OCI-LY7 (cell line): ENCODE results near the gene KRT6A.

Source experiments
- EZH2phosphoT487 ChIP-seq: fragments of 200-600 bp; sonication (generic); IDR thresholded peaks from 2 replicates; pipeline ENCODE4 v1.6.1; 2018; ENCODE audit warnings: low read depth, borderline replicate concordance, mild to moderate bottlenecking, mixed run types, antibody characterized with exemption, low read length, moderate library complexity, mixed read lengths
- TF ChIP-seq, protein P1 (sequence below): fragments of 200-600 bp; sonication (generic); conservative IDR thresholded peaks from 2 replicates; pipeline ENCODE4 v1.5.1; 2014; ENCODE audit warnings: mild to moderate bottlenecking, antibody characterized with exemption, low read length, moderate library complexity, mixed read lengths

DNA sequence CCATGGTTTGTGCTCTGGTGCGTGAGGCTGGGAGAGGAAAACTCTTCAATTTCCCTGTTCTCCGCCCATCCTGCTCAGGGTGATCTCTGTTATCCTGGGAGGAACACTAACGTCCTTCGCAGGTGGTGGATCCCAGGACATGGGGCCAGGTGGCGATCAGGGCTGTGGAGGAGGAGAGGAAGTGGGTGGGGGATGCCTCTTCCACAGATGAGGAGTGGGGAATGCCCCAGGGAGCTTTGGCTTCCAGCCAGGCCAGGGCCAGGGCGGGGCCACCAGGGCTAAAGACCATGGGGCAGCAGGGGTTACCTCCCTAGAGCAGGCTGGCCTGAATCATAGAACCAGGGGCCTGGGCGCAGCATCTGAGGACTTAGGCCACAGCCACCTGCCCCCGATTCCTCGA lies 55.5 kb downstream of the KRT6A start:
- TF ChIP-seq, protein P1, sequence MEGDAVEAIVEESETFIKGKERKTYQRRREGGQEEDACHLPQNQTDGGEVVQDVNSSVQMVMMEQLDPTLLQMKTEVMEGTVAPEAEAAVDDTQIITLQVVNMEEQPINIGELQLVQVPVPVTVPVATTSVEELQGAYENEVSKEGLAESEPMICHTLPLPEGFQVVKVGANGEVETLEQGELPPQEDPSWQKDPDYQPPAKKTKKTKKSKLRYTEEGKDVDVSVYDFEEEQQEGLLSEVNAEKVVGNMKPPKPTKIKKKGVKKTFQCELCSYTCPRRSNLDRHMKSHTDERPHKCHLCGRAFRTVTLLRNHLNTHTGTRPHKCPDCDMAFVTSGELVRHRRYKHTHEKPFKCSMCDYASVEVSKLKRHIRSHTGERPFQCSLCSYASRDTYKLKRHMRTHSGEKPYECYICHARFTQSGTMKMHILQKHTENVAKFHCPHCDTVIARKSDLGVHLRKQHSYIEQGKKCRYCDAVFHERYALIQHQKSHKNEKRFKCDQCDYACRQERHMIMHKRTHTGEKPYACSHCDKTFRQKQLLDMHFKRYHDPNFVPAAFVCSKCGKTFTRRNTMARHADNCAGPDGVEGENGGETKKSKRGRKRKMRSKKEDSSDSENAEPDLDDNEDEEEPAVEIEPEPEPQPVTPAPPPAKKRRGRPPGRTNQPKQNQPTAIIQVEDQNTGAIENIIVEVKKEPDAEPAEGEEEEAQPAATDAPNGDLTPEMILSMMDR = no peak
- TF ChIP-seq EZH2phosphoT487 = no peak
